Astrocyte (in vitro differentiated cells and primary cell): ENCODE measurements around the gene STRA6. TPM values are rescaled to one million over a fixed set of nuclear protein-coding genes. Genes with fewer than 3 reads are reported as not detected.

Experiments used
- DNase-seq: peaks from one replicate; pipeline ENCODE4 v3.0.0-alpha.2; 2010; ENCODE audit warnings: low read depth
- FAIRE-seq: peaks from 2 replicates; lab custom pipeline; 2011; peaks lifted over from hg19 to GRCh38; lab: Jason Lieb, UNC
- H2AFZ ChIP-seq: 2 replicates; pipeline ENCODE4 v1.6.0; 2012; ENCODE audit warnings: low read depth, low read length, inconsistent platforms
- H3K27ac ChIP-seq: 2 replicates; pipeline ENCODE4 v1.5.1; 2011; ENCODE audit warnings: low read depth, low read length, inconsistent platforms
- H3K27me3 ChIP-seq: 2 replicates; pipeline ENCODE4 v1.6.0; 2011; ENCODE audit warnings: low read length, inconsistent platforms; ENCODE audit not compliant: insufficient read depth
- H3K36me3 ChIP-seq: 2 replicates; pipeline ENCODE4 v1.5.1; 2011; ENCODE audit warnings: low read length, inconsistent platforms; ENCODE audit not compliant: insufficient read depth
- H3K4me1 ChIP-seq: 2 replicates; pipeline ENCODE4 v1.5.1; 2011; ENCODE audit warnings: low read length, inconsistent platforms; ENCODE audit not compliant: insufficient read depth
- H3K4me2 ChIP-seq: 2 replicates; pipeline ENCODE4 v1.6.0; 2012; ENCODE audit warnings: low read length, inconsistent platforms
- H3K4me3 ChIP-seq: 2 replicates; pipeline ENCODE4 v1.5.1; 2011; ENCODE audit warnings: low read depth, mild to moderate bottlenecking, low read length, inconsistent platforms; ENCODE audit not compliant: insufficient read depth
- H3K79me2 ChIP-seq: 2 replicates; pipeline ENCODE4 v1.6.0; 2012; ENCODE audit warnings: mild to moderate bottlenecking, low read length, inconsistent platforms; ENCODE audit not compliant: insufficient read depth
- H3K9ac ChIP-seq: 2 replicates; pipeline ENCODE4 v1.6.0; 2012; ENCODE audit warnings: mild to moderate bottlenecking, low read length, inconsistent platforms
- H3K9me3 ChIP-seq: 2 replicates; pipeline ENCODE4 v1.5.1; 2012; ENCODE audit warnings: low read depth, mild to moderate bottlenecking, low read length, inconsistent platforms; ENCODE audit not compliant: insufficient read depth
- H4K20me1 ChIP-seq: 2 replicates; pipeline ENCODE4 v1.6.0; 2012; ENCODE audit warnings: low read length, inconsistent platforms; ENCODE audit not compliant: insufficient read depth
- H3K27ac Mint-ChIP-seq: one replicate; pipeline ENCODE4 v1.8.0; 2021; ENCODE audit warnings: mild to moderate bottlenecking, mixed read lengths; ENCODE audit not compliant: unreplicated experiment
- H3K27me3 Mint-ChIP-seq: one replicate; pipeline ENCODE4 v1.8.0; 2021; ENCODE audit warnings: low read depth, mixed read lengths; ENCODE audit not compliant: unreplicated experiment
- H3K36me3 Mint-ChIP-seq: one replicate; pipeline ENCODE4 v1.8.0; 2021; ENCODE audit warnings: low read depth, mixed read lengths; ENCODE audit not compliant: unreplicated experiment
- H3K4me1 Mint-ChIP-seq: one replicate; pipeline ENCODE4 v1.8.0; 2021; ENCODE audit warnings: low read depth, mixed read lengths; ENCODE audit not compliant: unreplicated experiment
- H3K4me3 Mint-ChIP-seq: one replicate; pipeline ENCODE4 v1.8.0; 2021; ENCODE audit warnings: mild to moderate bottlenecking, moderate library complexity, mixed read lengths; ENCODE audit not compliant: unreplicated experiment
- H3K9me3 Mint-ChIP-seq: one replicate; pipeline ENCODE4 v1.8.0; 2021; ENCODE audit warnings: mild to moderate bottlenecking, mixed read lengths; ENCODE audit not compliant: unreplicated experiment
- CTCF ChIP-seq: IDR thresholded peaks from 2 replicates; pipeline ENCODE4 v1.5.1; 2011; ENCODE audit warnings: low read depth, mild to moderate bottlenecking, inconsistent platforms, low read length, moderate library complexity; ENCODE audit not compliant: insufficient read depth
- EZH2 ChIP-seq: IDR thresholded peaks from 2 replicates; pipeline ENCODE4 v1.6.1; 2012; ENCODE audit warnings: mild to moderate bottlenecking, low read length, inconsistent platforms; ENCODE audit not compliant: insufficient read depth
- total RNA-seq: library from RNA; stranded (reverse); gene quantifications from 2 replicates; pipeline ENCODE4 v1.2.1, GENCODE V29; 2021

The STRA6 gene
- total RNA-seq, 1 donor from 2014 or later, result 7.2 TPM

DNA sequence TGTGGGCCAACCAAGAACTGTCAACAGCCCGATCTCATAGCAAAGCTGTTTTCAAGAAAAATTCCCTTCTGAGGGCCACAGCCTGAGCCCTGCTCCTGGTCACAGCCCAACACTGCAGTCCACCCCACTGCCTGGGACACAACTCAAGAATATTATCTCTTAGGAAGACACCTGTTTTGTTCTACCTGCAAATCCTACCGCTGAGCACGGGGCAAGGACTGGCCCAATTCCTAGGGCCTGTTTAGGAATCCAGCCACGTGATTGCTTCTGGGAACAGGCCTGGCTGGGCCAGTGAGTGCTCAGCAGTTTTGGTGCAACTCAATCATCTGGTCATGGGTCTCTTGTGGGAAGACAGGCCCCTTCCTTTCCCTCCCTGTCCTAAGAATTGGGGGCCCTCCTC lies 63.9 kb downstream of the STRA6 start:
- Histone ChIP-seq H3K27ac (no peak overlapping the region), H3K9me3 (peaks cover 4% of the 10 kb centered on the region), H3K79me2 (no peaks in the 10 kb centered on the region), H3K4me2 (no peak overlapping the region), H4K20me1 (no peaks in the 10 kb centered on the region), H3K4me3 (no peak overlapping the region), H3K9ac (no peak overlapping the region), H3K27me3 (peaks cover 12% of the 10 kb centered on the region), H3K4me1 (peaks cover 18% of the 10 kb centered on the region), H3K36me3 (no peaks in the 10 kb centered on the region), H2AFZ (no peak overlapping the region)
- Mint-ChIP-seq H3K27me3 (peaks cover 37% of the 10 kb centered on the region), H3K27ac (no peak overlapping the region), H3K36me3 (no peaks in the 10 kb centered on the region), H3K4me3 (no peak overlapping the region), H3K9me3 (peaks cover 8% of the 10 kb centered on the region), H3K4me1 (peaks cover 7% of the 10 kb centered on the region)
- DNase-seq (no peak), FAIRE-seq (no peak)
- no peak for TF ChIP-seq CTCF
- no peak for TF ChIP-seq EZH2

- Histone ChIP-seq H3K79me2 (no peaks in the 10 kb centered on the region), H2AFZ (no peak overlapping the region), H3K27me3 (peaks cover 24% of the 10 kb centered on the region), H3K9me3 (peaks cover 12% of the 10 kb centered on the region), H3K36me3 (no peaks in the 10 kb centered on the region), H3K4me1 (peaks cover 18% of the 10 kb centered on the region), H4K20me1 (no peaks in the 10 kb centered on the region), H3K27ac (no peak overlapping the region), H3K4me2 (peak overlapping the region; percentile 83), H3K9ac (no peak overlapping the region), H3K4me3 (no peak overlapping the region)
- DNase-seq, result no peak
- Mint-ChIP-seq H3K4me1 (peaks cover 7% of the 10 kb centered on the region), H3K27me3 (peaks cover 46% of the 10 kb centered on the region), H3K36me3 (no peaks in the 10 kb centered on the region), H3K27ac (peak overlapping the region; percentile 71), H3K4me3 (no peak overlapping the region), H3K9me3 (peaks cover 12% of the 10 kb centered on the region)
- no peak for FAIRE-seq
- TF ChIP-seq CTCF (no peak), EZH2 (no peak)
These were observed 65.1 kb downstream of the STRA6 start for GRCh38 chr15:74137537-74137894.

DNA sequence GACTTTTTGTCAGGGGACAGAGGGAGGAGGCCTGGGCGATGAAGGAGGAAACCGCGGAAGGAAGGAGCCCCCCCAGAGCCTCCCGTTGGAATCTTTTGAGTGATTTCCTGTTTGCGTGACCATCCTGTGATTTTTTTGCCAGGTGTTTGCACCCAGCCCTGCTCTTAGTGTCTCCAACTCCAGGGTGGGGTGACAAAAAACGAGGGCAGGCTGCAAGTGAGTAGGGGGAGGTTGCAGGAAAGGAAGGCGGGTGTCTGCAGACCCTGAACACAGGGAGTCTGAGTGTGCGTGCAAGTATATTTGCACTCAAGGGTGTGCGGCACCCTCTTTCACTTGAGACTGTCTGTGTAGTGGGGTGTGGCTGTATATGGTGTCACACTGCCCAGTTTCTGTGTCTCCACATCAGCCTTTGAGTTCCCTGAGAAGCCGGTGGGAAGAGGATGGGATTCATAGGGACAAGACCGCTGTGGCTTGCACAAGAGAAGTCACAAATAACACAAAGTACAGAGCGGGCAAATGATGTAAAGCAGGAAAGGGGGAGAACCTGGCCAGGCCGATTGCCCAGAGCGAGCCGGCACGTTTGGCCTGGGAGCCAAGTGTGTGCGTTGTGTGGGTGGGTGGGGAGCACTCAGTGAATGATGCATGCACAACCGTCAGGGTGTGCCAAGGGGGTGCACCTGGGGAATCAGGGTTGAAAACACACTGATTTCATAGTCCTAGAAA lies 65.6 kb downstream of the STRA6 start:
- H3K4me2 ChIP-seq, result peak overlapping the region; percentile 83
- peaks cover 29% of the 10 kb centered on the region for H3K27me3 ChIP-seq
- peaks cover 52% of the 10 kb centered on the region for H3K27me3 Mint-ChIP-seq
- DNase-seq (no peak), FAIRE-seq (no peak)
- peak overlapping the region; percentile 71 for H3K27ac Mint-ChIP-seq
- peak overlapping the region; percentile 64 for H2AFZ ChIP-seq
- peak overlapping the region; percentile 67 for H3K9ac ChIP-seq
- H3K4me3 Mint-ChIP-seq, result peak overlapping the region; percentile 77
- peaks cover 7% of the 10 kb centered on the region for H3K4me1 Mint-ChIP-seq
- no peaks in the 10 kb centered on the region for H3K36me3 Mint-ChIP-seq
- peak overlapping the region; percentile 53 for H3K4me3 ChIP-seq
- TF ChIP-seq CTCF (no peak), EZH2 (no peak)
- H3K9me3 Mint-ChIP-seq, result peaks cover 16% of the 10 kb centered on the region
- H3K27ac ChIP-seq, result no peak overlapping the region
- peaks cover 18% of the 10 kb centered on the region for H3K4me1 ChIP-seq
- H4K20me1 ChIP-seq, result no peaks in the 10 kb centered on the region
- H3K9me3 ChIP-seq, result peaks cover 12% of the 10 kb centered on the region
- H3K79me2 ChIP-seq, result no peaks in the 10 kb centered on the region
- no peaks in the 10 kb centered on the region for H3K36me3 ChIP-seq
